ENCODE data around the gene PRDX3.
"Not testable (repeated sequence)": the region's sequence is repeated elsewhere in the genome, so short reads cannot be mapped to it uniquely, and the experiment has no call there.

The PRDX3 gene

DNA sequence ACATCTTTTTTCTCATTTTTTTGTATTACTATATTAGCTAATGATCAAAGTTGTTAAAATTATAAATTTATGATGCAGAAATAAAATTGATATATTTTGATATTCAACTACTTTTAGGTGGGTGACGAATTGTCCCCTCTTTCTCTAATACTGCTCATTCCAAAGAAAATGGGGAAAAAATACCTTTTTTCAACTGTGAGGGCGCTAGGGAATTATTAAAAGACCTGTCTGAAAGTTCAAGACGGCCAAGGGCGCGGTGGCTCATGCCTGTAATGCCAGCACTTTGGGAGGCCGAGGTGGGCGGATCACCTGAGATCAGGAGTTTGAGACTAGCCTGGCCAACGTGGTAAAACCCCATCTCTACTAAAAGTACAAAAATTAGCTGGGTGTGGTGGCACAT lies 40.7 kb downstream of the PRDX3 start:
- DNase-seq; H3K27ac ChIP-seq (ENCODE audit: low read length, poor library complexity, severe bottlenecking); H4K91ac ChIP-seq (ENCODE audit: low read length); H2BK12ac ChIP-seq (ENCODE audit: low read length in 2 of 2); H3K18ac ChIP-seq (ENCODE audit: low read depth in 1 of 2, low read length in 2 of 2); H4K8ac ChIP-seq (ENCODE audit: low read length); H3K9me3 ChIP-seq (ENCODE audit: control insufficient read depth, low read length); H3K9ac ChIP-seq (ENCODE audit: low read length); H2AFZ ChIP-seq (ENCODE audit: low read depth, low read length); H2BK5ac ChIP-seq (ENCODE audit: low read depth, low read length, poor library complexity, severe bottlenecking); H3K23ac ChIP-seq (ENCODE audit: low read length in 2 of 2); H3K4me1 ChIP-seq (ENCODE audit: control insufficient read depth, insufficient read depth, low read depth, low read length); H2BK120ac ChIP-seq (ENCODE audit: low read depth, low read length); H3K4me3 ChIP-seq (ENCODE audit: insufficient read depth in 1 of 2, low read depth in 1 of 2, low read length in 2 of 2); H3K4me2 ChIP-seq (ENCODE audit: low read length, poor library complexity, severe bottlenecking); H2BK15ac ChIP-seq (ENCODE audit: low read depth, poor library complexity, severe bottlenecking); H3K27me3 ChIP-seq (ENCODE audit: control insufficient read depth in 1 of 2, insufficient read depth in 1 of 2, low read length in 2 of 2); H3K14ac ChIP-seq (ENCODE audit: low read length in 2 of 2); H2AK5ac ChIP-seq (ENCODE audit: low read length, severe bottlenecking); H3K79me1 ChIP-seq (replicated peaks; ENCODE audit: low read length, poor library complexity, severe bottlenecking); H3K4ac ChIP-seq (ENCODE audit: low read depth in 1 of 2, low read length in 2 of 2): not testable (repeated sequence)
- peaks cover 38 to 39% of the 10 kb centered on the region in 2 experiments for H3K36me3 ChIP-seq (ENCODE audit: control insufficient read depth in 1 of 2, insufficient read depth in 2 of 2, low read depth in 1 of 2, low read length in 2 of 2)
- WGBS, result 77% methylated on average over 6 of the region's 8 CpGs

DNA sequence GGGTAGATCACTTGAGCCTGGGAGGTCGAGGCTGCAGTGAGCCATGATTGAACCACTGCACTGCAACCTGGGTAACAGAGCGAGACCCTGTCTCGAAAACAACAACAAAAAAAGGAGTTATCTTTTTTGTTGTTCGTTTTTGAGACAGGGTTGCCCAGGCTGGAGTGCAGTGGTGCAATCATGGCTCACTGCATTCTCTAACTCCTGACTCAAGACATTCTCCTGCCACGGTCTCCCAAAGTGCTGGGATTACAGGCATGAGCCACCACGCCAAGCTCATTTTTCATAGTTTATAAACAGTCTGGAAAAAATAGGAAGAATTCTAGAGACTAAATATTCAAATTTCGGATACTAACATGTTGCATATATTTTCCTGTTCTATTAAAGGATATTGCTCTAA lies 42.5 kb downstream of the PRDX3 start:
- Histone ChIP-seq H4K8ac (ENCODE audit: low read length) (no peak overlapping the region), H2BK12ac (ENCODE audit: low read length in 2 of 2) (no peak overlapping the region), H3K9me3 (ENCODE audit: control insufficient read depth, low read length) (no peaks in the 10 kb centered on the region), H3K4ac (ENCODE audit: low read depth in 1 of 2, low read length in 2 of 2) (no peak overlapping the region), H2BK120ac (ENCODE audit: low read depth, low read length) (no peak overlapping the region), H3K14ac (ENCODE audit: low read length in 2 of 2) (no peak overlapping the region), H3K9ac (ENCODE audit: low read length) (no peak overlapping the region), H3K4me1 (ENCODE audit: control insufficient read depth, insufficient read depth, low read depth, low read length) (no peaks in the 10 kb centered on the region), H3K23ac (ENCODE audit: low read length in 2 of 2) (no peak overlapping the region), H2AFZ (ENCODE audit: low read depth, low read length) (no peak overlapping the region), H3K4me3 (ENCODE audit: insufficient read depth in 1 of 2, low read depth in 1 of 2, low read length in 2 of 2) (no peak overlapping the region), H4K91ac (ENCODE audit: low read length) (no peak overlapping the region), H3K27me3 (ENCODE audit: control insufficient read depth in 1 of 2, insufficient read depth in 1 of 2, low read length in 2 of 2) (no peaks in the 10 kb centered on the region), H3K27ac (ENCODE audit: low read length, poor library complexity, severe bottlenecking) (no peak overlapping the region), H3K79me1 (replicated peaks; ENCODE audit: low read length, poor library complexity, severe bottlenecking) (peaks cover 8% of the 10 kb centered on the region), H2BK5ac (ENCODE audit: low read depth, low read length, poor library complexity, severe bottlenecking) (no peak overlapping the region), H3K36me3 (ENCODE audit: control insufficient read depth in 1 of 2, insufficient read depth in 2 of 2, low read depth in 1 of 2, low read length in 2 of 2) (peaks cover 45 to 49% of the 10 kb centered on the region in 2 experiments), H2AK5ac (ENCODE audit: low read length, severe bottlenecking) (no peak overlapping the region), H3K4me2 (ENCODE audit: low read length, poor library complexity, severe bottlenecking) (no peak overlapping the region), H3K18ac (ENCODE audit: low read depth in 1 of 2, low read length in 2 of 2) (no peak overlapping the region), H2BK15ac (ENCODE audit: low read depth, poor library complexity, severe bottlenecking) (no peak overlapping the region)
- WGBS, result 79% methylated on average over 5 of the region's 7 CpGs
- DNase-seq, result no peak

DNA sequence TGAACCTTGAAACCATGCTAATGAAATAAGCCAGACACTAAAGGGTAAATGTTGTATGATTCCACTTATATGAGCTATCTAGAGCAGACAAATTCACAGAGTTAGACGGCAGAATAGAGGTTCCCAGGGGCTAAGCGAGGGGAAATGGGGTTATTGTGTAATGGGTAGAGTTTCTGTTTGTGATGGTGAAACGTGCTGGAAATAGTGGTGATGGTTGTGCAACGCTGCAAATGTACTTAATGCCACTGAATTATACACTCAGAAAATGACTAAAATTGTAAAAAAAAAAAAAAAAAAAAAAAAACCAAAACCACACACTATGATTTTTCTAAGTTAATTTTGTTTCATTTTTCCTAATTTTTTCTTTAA lies 43.1 kb downstream of the PRDX3 start:
- WGBS, result 72% methylated on average over 2 of the region's 4 CpGs
- Histone ChIP-seq H3K9ac (ENCODE audit: low read length) (peak overlapping the region; percentile 37), H2BK5ac (ENCODE audit: low read depth, low read length, poor library complexity, severe bottlenecking) (no peak overlapping the region), H3K9me3 (ENCODE audit: control insufficient read depth, low read length) (no peaks in the 10 kb centered on the region), H3K4ac (ENCODE audit: low read depth in 1 of 2, low read length in 2 of 2) (no peak overlapping the region), H2BK120ac (ENCODE audit: low read depth, low read length) (no peak overlapping the region), H3K36me3 (ENCODE audit: control insufficient read depth in 1 of 2, insufficient read depth in 2 of 2, low read depth in 1 of 2, low read length in 2 of 2) (peaks cover 43 to 50% of the 10 kb centered on the region in 2 experiments), H3K4me1 (ENCODE audit: control insufficient read depth, insufficient read depth, low read depth, low read length) (peaks cover 3% of the 10 kb centered on the region), H2BK15ac (ENCODE audit: low read depth, poor library complexity, severe bottlenecking) (no peak overlapping the region), H3K27ac (ENCODE audit: low read length, poor library complexity, severe bottlenecking) (no peak overlapping the region), H4K8ac (ENCODE audit: low read length) (no peak overlapping the region), H2AFZ (ENCODE audit: low read depth, low read length) (no peak overlapping the region), H3K27me3 (ENCODE audit: control insufficient read depth in 1 of 2, insufficient read depth in 1 of 2, low read length in 2 of 2) (no peaks in the 10 kb centered on the region), H3K18ac (ENCODE audit: low read depth in 1 of 2, low read length in 2 of 2) (no peak overlapping the region), H2BK12ac (ENCODE audit: low read length in 2 of 2) (no peak overlapping the region), H3K14ac (ENCODE audit: low read length in 2 of 2) (no peak overlapping the region), H3K4me2 (ENCODE audit: low read length, poor library complexity, severe bottlenecking) (no peak overlapping the region), H2AK5ac (ENCODE audit: low read length, severe bottlenecking) (peak overlapping the region; percentile 46), H3K79me1 (replicated peaks; ENCODE audit: low read length, poor library complexity, severe bottlenecking) (peaks cover 8% of the 10 kb centered on the region), H3K23ac (ENCODE audit: low read length in 2 of 2) (no peak overlapping the region), H4K91ac (ENCODE audit: low read length) (no peak overlapping the region), H3K4me3 (ENCODE audit: insufficient read depth in 1 of 2, low read depth in 1 of 2, low read length in 2 of 2) (peak overlapping the region in 1 of 2 experiments; percentile 1)
- DNase-seq, result peak; percentile 79

DNA sequence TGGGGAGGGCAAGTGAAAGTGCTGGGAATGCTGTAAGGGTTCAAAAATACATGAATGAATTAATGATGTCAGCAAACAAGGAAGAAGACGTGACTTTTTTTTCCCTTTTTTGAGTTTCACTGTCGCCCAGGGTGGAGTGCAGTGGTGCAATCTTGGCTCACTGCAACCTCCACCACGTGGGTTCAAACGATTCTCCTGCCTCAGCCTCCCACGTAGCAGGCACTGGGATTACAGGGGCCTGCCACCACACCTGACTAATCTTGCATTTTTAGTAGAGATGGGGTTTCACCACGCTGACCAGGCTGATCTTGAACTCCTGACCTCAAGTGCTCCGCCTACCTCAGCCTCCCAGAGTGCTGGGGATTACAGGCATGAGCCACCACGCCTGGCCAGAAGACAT lies 44.7 kb downstream of the PRDX3 start:
- H2AK5ac ChIP-seq (ENCODE audit: low read length, severe bottlenecking), result no peak overlapping the region

More for the DNA sequence above, 44.7 kb downstream of the PRDX3 start:
- H3K9ac ChIP-seq (ENCODE audit: low read length), result no peak overlapping the region
- no peak overlapping the region for H3K4me2 ChIP-seq (ENCODE audit: low read length, poor library complexity, severe bottlenecking)
- WGBS, result 95% methylated on average over 8 of the region's 8 CpGs
- H2BK15ac ChIP-seq (ENCODE audit: low read depth, poor library complexity, severe bottlenecking), result no peak overlapping the region
- no peak overlapping the region for H3K14ac ChIP-seq (ENCODE audit: low read length in 2 of 2)
- H3K4ac ChIP-seq (ENCODE audit: low read depth in 1 of 2, low read length in 2 of 2), result no peak overlapping the region
- H4K8ac ChIP-seq (ENCODE audit: low read length), result no peak overlapping the region
- H3K4me1 ChIP-seq (ENCODE audit: control insufficient read depth, insufficient read depth, low read depth, low read length), result peaks cover 5% of the 10 kb centered on the region
- no peaks in the 10 kb centered on the region for H3K27me3 ChIP-seq (ENCODE audit: control insufficient read depth in 1 of 2, insufficient read depth in 1 of 2, low read length in 2 of 2)
- no peak overlapping the region for H2BK120ac ChIP-seq (ENCODE audit: low read depth, low read length)
- H3K36me3 ChIP-seq (ENCODE audit: control insufficient read depth in 1 of 2, insufficient read depth in 2 of 2, low read depth in 1 of 2, low read length in 2 of 2), result peaks cover 37 to 62% of the 10 kb centered on the region in 2 experiments
- no peak overlapping the region for H4K91ac ChIP-seq (ENCODE audit: low read length)
- no peak overlapping the region for H2AFZ ChIP-seq (ENCODE audit: low read depth, low read length)
- no peak overlapping the region for H2BK5ac ChIP-seq (ENCODE audit: low read depth, low read length, poor library complexity, severe bottlenecking)
- DNase-seq, result no peak
- H3K27ac ChIP-seq (ENCODE audit: low read length, poor library complexity, severe bottlenecking), result no peak overlapping the region
- H3K79me1 ChIP-seq (replicated peaks; ENCODE audit: low read length, poor library complexity, severe bottlenecking), result peaks cover 8% of the 10 kb centered on the region
- no peak overlapping the region for H2BK12ac ChIP-seq (ENCODE audit: low read length in 2 of 2)
- no peaks in the 10 kb centered on the region for H3K9me3 ChIP-seq (ENCODE audit: control insufficient read depth, low read length)
- no peak overlapping the region for H3K18ac ChIP-seq (ENCODE audit: low read depth in 1 of 2, low read length in 2 of 2)
- no peak overlapping the region for H3K23ac ChIP-seq (ENCODE audit: low read length in 2 of 2)
- H3K4me3 ChIP-seq (ENCODE audit: insufficient read depth in 1 of 2, low read depth in 1 of 2, low read length in 2 of 2), result no peak overlapping the region
